Mammary epithelial cell (primary cell): ENCODE data around the gene SAMD15.

Source experiments
- CTCF ChIP-seq, 2 donors: IDR thresholded peaks in 1 of 2; conservative IDR thresholded peaks in 1 of 2; 2 replicates each; pipeline ENCODE4 v1.5.1; 2011 to 2012; ENCODE audit warnings: inconsistent platforms in 2 of 2, low read length in 2 of 2, mild to moderate bottlenecking in 2 of 2, control low read depth in 1 of 2, low read depth in 1 of 2; ENCODE audit not compliant: insufficient read depth in 1 of 2; ENCODE audit errors: extremely low read depth in 1 of 2
- EZH2 ChIP-seq: IDR thresholded peaks from 2 replicates; pipeline ENCODE4 v1.6.1; 2012; ENCODE audit warnings: low read length, inconsistent platforms, borderline replicate concordance

- TF ChIP-seq CTCF (conservative IDR thresholded peaks at IDR 0.05 in 1 of 2, IDR thresholded peaks at IDR 0.05 in 1 of 2; ENCODE audit: extremely low read depth in 1 of 2, insufficient read depth in 1 of 2, low read depth in 1 of 2, low read length in 2 of 2): no peak
- TF ChIP-seq EZH2: no peak
These were observed 49.2 kb downstream of the SAMD15 start for GRCh38 chr14:77426396-77426795.
